HG02798 (cell line): ENCODE measurements around the gene HOXA2.

Source experiments
- ATAC-seq: cut with Tn5 transposase; IDR thresholded peaks from one replicate; pipeline ENCODE4 v1.9.1; 2021; ENCODE audit warnings: mild to moderate bottlenecking; ENCODE audit not compliant: unreplicated experiment, poor library complexity

Gene HOXA2

GRCh38 chr7:27101171-27101956, 1.1 kb downstream of the HOXA2 start:
- no peak for ATAC-seq

GRCh38 chr7:27100694-27101170, 1.8 kb downstream of the HOXA2 start:
- no peak for ATAC-seq

GRCh38 chr7:27099453-27100370, 2.8 kb downstream of the HOXA2 start:
- no peak for ATAC-seq

- ATAC-seq, result no peak
Measured at GRCh38 chr7:27098578-27099451, 3.7 kb downstream of the HOXA2 start.

DNA sequence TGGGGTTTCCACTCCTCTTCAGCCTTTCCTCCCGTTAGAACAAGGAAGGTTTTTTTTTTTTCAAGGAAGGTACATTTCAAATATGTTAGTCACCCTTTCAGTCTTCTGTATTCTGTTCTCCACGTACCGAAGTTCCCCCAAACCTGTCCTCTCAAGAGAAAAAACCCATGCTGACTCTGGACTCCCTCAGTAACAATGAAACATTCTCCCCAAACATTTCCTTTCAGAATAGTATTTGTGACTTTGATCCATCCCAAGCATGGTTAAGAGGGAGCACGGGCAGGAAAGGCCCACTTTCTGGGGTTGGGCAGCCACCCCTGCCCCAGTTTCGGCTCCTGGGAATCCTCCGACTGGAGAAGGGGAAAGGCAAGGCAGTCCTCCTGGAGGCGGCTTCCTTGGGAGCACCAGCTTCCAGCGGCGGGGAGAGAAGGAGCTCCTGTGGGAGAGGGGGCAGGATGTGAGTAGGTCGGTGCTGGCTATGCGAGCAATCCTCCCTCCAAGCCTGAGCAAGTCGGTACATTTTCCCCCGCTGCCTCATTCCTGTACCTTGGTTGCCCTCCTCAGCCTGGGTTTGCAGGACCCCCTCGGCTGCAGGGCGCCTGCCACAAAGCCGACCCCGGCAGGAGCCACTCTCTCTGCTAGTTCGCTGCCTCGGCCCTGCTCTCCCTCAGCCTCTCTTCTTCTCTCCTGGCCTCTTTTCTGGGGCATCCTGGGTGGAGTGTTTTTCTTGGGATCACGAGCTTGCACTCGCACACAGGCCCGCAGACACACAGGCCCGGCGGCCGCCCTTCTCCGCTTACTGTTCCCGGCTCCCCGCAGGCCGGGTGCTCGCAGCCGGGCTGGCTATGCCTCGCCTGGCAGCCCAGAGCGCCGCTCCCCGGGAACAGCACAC, 4.6 kb downstream of the HOXA2 start:
- ATAC-seq, result no peak

GRCh38 chr7:27096768-27097514, 5.5 kb downstream of the HOXA2 start:
- ATAC-seq, result no peak

DNA sequence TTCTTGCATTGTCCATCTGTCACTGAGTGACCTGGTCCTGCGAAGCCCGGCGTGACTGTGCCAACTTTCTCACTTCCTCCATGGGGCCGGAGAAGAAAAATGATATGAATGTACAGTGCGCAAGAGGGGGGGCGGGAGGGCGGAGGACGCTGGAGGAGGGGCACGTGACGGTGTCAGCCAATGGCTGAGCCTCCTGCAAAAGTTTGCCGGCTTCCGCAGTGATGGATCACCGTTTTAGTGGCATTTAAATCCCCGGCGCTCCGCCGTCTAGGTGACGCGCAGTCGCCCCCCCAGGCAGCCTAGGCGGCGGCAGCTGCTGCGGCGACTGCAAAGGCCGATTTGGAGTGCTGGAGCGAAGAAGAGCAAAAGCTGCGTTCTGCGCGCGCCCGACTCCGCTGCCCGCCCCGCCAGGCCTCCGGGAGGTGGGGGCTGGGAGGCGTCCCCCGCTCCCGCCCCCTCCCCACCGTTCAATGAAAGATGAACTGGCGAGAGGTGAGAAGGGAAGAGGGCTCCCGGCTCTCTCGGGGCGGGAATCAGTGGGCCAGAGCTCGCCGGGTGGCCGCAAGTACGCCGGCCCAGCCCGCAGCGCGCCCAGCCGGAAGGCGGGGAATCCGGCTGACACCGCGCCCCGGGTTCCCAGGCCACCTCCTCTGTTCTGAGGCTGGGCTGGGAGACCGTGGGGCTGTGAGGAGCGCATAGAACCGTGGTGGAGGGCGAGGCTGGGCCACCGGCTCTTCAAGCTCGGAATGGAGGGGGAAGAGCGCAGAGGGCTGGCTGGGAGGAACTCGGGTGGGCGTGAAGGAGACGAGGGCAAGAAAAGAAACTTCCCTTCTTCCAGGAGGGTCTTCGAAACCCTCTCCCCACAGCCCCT, 6.4 kb downstream of the HOXA2 start, which contains the start of gene HOXA1:
Gene HOXA1, minus strand, starts transcription at position 104 of the 871 bp plus-strand sequence. Its CDS starts 88 bp downstream, at position 16.
- ATAC-seq, result peak; percentile 88

- ATAC-seq, result peak; percentile 11
Measured at GRCh38 chr7:27095050-27095896, 7.2 kb downstream of the HOXA2 start.

DNA sequence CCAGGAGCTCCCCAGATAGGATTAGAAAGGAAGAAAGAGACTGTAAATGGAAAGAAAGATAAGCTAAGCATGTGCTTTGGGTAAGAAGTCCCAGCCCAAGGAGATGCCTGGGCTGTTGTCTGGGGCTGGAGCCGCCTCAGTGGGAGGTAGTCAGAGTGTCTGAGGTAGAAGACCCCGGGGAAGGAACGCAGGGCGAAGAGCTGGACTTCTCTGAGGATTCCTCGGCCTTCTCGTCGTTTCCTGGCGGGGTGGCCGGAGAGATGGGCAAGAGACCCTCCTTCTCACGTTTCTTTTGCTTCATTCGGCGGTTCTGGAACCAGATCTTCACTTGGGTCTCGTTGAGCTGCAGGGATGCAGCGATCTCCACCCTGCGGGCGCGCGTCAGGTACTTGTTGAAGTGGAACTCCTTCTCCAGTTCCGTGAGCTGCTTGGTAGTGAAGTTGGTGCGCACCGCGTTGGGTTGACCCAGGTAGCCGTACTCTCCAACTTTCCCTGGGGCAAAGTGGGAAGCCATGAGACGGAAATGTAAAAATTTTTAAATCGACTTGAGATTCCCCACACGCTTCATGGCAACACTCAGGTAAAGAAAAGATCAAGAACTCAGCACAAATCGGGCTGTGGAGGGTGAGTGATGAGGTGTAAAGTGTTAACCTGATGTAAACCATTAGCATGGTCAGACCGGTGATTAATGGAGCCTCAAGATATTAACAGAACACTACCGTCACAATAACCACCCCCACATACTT, 8.0 kb downstream of the HOXA2 start:
- no peak for ATAC-seq

DNA sequence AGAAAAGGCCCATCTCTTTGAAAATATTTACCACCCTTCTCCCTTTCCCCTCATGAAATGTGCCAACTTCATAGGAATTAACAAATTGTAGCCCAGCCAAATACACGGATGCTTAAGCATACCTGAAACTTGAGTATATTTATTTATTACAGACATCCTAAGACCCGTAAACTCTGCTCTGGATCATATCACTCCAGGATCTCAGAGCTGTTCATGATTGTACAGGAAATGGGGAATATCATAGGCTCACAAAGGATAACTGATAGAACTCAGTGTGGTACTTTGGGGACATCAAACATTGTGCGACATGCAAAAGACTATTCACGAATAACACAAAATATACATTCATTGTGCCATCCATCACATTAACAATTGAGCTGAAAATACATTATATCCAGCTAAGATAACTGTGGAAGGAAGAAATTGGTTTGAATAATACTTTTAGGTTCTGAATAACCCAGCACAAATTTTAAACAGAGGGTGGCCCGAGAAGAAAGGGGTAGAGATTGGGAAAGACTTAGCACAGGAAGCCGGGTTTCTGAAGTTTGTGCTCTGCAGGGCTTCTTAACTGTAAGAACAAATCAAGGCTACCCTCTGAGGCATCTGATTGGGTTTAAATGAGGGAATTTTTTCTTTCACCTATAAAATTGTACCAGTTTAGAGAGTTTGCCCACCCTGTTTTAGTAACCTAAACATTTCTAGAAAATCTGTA, 9.1 kb downstream of the HOXA2 start:
- ATAC-seq, result no peak

- ATAC-seq, result no peak
Measured at GRCh38 chr7:27092819-27093110, 9.7 kb downstream of the HOXA2 start.

- no peak for ATAC-seq
Measured at GRCh38 chr7:27091941-27092818, 10.3 kb downstream of the HOXA2 start.

- ATAC-seq, result no peak
Measured at GRCh38 chr7:27091105-27091504, 11.4 kb downstream of the HOXA2 start.

- ATAC-seq, result no peak
Measured at GRCh38 chr7:27088002-27088922, 14.2 kb downstream of the HOXA2 start.
